Activated naive CD8-positive, alpha-beta T cell (primary cell): ENCODE data around the gene RTN4RL1.
"Not testable (repeated sequence)": the region's sequence is repeated elsewhere in the genome, so short reads cannot be mapped to it uniquely, and the experiment has no call there.

Experiments used
- H3K27ac Mint-ChIP-seq: one replicate; pipeline ENCODE4 v1.8.0; 2021; ENCODE audit warnings: mixed read lengths
- H3K27me3 Mint-ChIP-seq: one replicate; pipeline ENCODE4 v1.8.0; 2021; ENCODE audit warnings: mixed read lengths
- H3K36me3 Mint-ChIP-seq: one replicate; pipeline ENCODE4 v1.8.0; 2021; ENCODE audit warnings: mixed read lengths
- H3K4me1 Mint-ChIP-seq: one replicate; pipeline ENCODE4 v1.8.0; 2021; ENCODE audit warnings: low read depth, mixed read lengths
- H3K4me3 Mint-ChIP-seq: one replicate; pipeline ENCODE4 v1.8.0; 2021; ENCODE audit warnings: mild to moderate bottlenecking, mixed read lengths
- H3K9me3 Mint-ChIP-seq: one replicate; pipeline ENCODE4 v1.8.0; 2021; ENCODE audit warnings: low read depth, mixed read lengths

The RTN4RL1 gene

GRCh38 chr17:1995907-1996799, 29.0 kb downstream of the RTN4RL1 start:
- H3K4me3 Mint-ChIP-seq = no peak overlapping the region
- H3K36me3 Mint-ChIP-seq = no peaks in the 10 kb centered on the region
- peaks cover 16% of the 10 kb centered on the region for H3K27me3 Mint-ChIP-seq
- no peaks in the 10 kb centered on the region for H3K9me3 Mint-ChIP-seq
- no peak overlapping the region for H3K27ac Mint-ChIP-seq
- peaks cover 2% of the 10 kb centered on the region for H3K4me1 Mint-ChIP-seq

GRCh38 chr17:1995321-1995892, 29.7 kb downstream of the RTN4RL1 start:
- no peaks in the 10 kb centered on the region for H3K9me3 Mint-ChIP-seq
- H3K27me3 Mint-ChIP-seq = peaks cover 16% of the 10 kb centered on the region
- peaks cover 2% of the 10 kb centered on the region for H3K4me1 Mint-ChIP-seq
- H3K4me3 Mint-ChIP-seq = no peak overlapping the region
- H3K36me3 Mint-ChIP-seq = no peaks in the 10 kb centered on the region
- no peak overlapping the region for H3K27ac Mint-ChIP-seq

DNA sequence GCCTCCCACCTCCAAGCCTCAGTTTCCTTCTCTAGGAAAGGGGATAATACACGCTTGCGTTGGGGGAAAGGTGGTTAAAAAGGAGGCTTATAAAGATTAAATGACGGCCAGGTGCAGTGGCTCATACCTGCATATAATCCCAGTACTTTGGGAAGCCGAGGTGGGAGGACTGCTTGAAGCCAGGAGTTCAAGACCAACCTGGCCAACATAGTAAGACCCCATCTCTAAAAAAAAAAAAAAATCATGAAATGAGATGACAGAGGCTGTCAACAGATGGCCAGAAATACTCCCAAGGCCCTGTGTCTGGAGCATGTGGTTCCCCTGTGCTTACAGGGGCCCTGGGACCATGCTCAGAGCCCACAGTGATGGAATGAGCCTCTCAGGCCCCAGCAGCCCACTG, 30.4 kb downstream of the RTN4RL1 start:
- Mint-ChIP-seq H3K27me3 (peaks cover 16% of the 10 kb centered on the region), H3K9me3 (no peaks in the 10 kb centered on the region), H3K4me3 (no peak overlapping the region), H3K27ac (no peak overlapping the region), H3K36me3 (no peaks in the 10 kb centered on the region), H3K4me1 (peaks cover 2% of the 10 kb centered on the region)

DNA sequence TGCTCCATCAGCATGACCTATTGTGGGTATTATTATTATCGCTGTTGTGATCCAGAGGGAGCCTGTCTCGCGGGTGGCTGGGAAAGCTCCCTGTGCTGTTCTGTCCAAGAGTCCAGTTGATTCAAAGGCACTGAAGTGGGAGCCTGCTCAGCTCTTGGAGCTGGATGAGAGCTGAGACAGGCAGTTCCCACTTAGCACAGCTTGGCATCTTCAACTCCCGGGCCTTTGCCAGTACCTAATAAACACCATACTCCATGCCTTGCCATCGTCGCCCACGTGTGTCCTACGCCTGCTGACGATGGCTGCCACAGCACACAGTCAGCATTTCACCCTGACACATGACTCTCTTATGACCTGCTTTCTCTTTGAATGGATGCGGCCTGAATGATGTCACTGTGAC, 32.6 kb downstream of the RTN4RL1 start:
- H3K9me3 Mint-ChIP-seq = no peaks in the 10 kb centered on the region
- H3K27me3 Mint-ChIP-seq = peaks cover 11% of the 10 kb centered on the region
- H3K4me1 Mint-ChIP-seq = peaks cover 2% of the 10 kb centered on the region
- no peak overlapping the region for H3K27ac Mint-ChIP-seq
- no peak overlapping the region for H3K4me3 Mint-ChIP-seq
- H3K36me3 Mint-ChIP-seq = no peaks in the 10 kb centered on the region

- Mint-ChIP-seq H3K9me3 (no peaks in the 10 kb centered on the region), H3K4me1 (no peaks in the 10 kb centered on the region), H3K36me3 (no peaks in the 10 kb centered on the region), H3K27me3 (no peaks in the 10 kb centered on the region), H3K27ac (no peak overlapping the region), H3K4me3 (no peak overlapping the region)
Measured at GRCh38 chr17:1989135-1989534, 36.0 kb downstream of the RTN4RL1 start.

GRCh38 chr17:1986783-1987451, 38.2 kb downstream of the RTN4RL1 start:
- no peaks in the 10 kb centered on the region for H3K36me3 Mint-ChIP-seq
- H3K9me3 Mint-ChIP-seq = no peaks in the 10 kb centered on the region
- H3K4me3 Mint-ChIP-seq = no peak overlapping the region
- no peaks in the 10 kb centered on the region for H3K27me3 Mint-ChIP-seq
- no peak overlapping the region for H3K27ac Mint-ChIP-seq
- no peaks in the 10 kb centered on the region for H3K4me1 Mint-ChIP-seq

DNA sequence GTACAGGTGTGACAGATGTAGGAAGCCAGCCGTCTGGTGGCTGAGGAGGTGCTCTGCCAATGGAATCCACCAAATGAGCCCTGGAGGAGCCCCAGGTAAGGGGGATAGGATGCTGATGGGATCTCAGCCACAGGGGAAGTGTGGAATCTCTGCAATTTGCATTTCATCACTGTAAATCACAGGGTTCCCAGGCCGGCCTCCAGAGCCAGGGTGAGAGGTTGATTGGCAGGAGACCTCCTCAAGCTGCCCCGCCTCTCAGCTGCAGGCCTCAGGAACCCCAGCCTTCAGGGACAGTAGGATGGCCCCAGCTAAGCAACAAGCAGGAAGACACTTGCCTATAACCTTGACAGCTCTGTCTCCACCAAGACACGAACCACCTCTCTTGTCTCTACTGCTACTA, 39.4 kb downstream of the RTN4RL1 start:
- H3K36me3 Mint-ChIP-seq = no peaks in the 10 kb centered on the region
- H3K4me1 Mint-ChIP-seq = no peaks in the 10 kb centered on the region
- H3K9me3 Mint-ChIP-seq = no peaks in the 10 kb centered on the region
- no peaks in the 10 kb centered on the region for H3K27me3 Mint-ChIP-seq
- H3K4me3 Mint-ChIP-seq = no peak overlapping the region
- no peak overlapping the region for H3K27ac Mint-ChIP-seq

GRCh38 chr17:1985093-1985492, 40.0 kb downstream of the RTN4RL1 start:
- no peak overlapping the region for H3K27ac Mint-ChIP-seq
- no peaks in the 10 kb centered on the region for H3K4me1 Mint-ChIP-seq
- H3K9me3 Mint-ChIP-seq = no peaks in the 10 kb centered on the region
- H3K27me3 Mint-ChIP-seq = no peaks in the 10 kb centered on the region
- H3K36me3 Mint-ChIP-seq = no peaks in the 10 kb centered on the region
- no peak overlapping the region for H3K4me3 Mint-ChIP-seq

GRCh38 chr17:1982793-1983366, 42.3 kb downstream of the RTN4RL1 start:
- H3K4me3 Mint-ChIP-seq, H3K4me1 Mint-ChIP-seq: not testable (repeated sequence)

GRCh38 chr17:1980665-1981250, 44.4 kb downstream of the RTN4RL1 start:
- Mint-ChIP-seq H3K9me3 (no peaks in the 10 kb centered on the region), H3K36me3 (no peaks in the 10 kb centered on the region), H3K27ac (no peak overlapping the region), H3K4me3 (no peak overlapping the region), H3K4me1 (peaks cover 14% of the 10 kb centered on the region), H3K27me3 (no peaks in the 10 kb centered on the region)

More at GRCh38 chr17:1982793-1983366, 42.3 kb downstream of the RTN4RL1 start:
- H3K27ac Mint-ChIP-seq, H3K27me3 Mint-ChIP-seq, H3K9me3 Mint-ChIP-seq, H3K36me3 Mint-ChIP-seq: not testable (repeated sequence)

- Mint-ChIP-seq H3K4me3 (no peak overlapping the region), H3K27ac (no peak overlapping the region), H3K9me3 (no peaks in the 10 kb centered on the region), H3K4me1 (peaks cover 24% of the 10 kb centered on the region), H3K27me3 (no peaks in the 10 kb centered on the region), H3K36me3 (no peaks in the 10 kb centered on the region)
Measured at GRCh38 chr17:1979182-1979985, 45.8 kb downstream of the RTN4RL1 start.

DNA sequence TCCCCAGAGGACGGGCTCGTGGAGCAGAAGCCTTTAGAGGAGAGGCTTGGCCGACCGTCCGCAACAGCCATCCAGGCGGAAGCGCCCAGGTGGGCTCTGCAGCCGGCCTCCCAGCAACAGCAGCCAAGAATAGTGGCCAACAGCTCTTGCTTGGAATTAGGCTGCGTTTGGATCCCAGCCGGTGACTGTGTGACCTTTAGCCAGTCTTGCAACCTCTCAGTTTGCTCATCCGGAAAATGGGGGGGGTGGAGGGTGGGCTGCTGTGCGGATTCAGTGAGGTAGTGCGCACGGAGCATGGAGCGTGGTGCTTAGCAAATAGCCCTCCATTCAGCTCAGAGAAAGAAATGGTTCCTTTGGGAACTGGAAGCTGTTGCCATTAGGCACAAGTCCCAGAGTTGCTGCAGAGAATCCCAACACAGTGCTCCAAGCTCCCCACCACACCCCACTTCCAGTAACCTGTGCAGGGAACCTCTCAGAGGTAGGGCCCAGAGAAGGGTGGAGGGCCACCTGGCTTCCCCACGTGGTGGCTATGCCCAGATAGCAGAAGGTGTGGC, 46.7 kb downstream of the RTN4RL1 start:
- H3K27ac Mint-ChIP-seq = no peak overlapping the region
- H3K27me3 Mint-ChIP-seq = no peaks in the 10 kb centered on the region
- no peaks in the 10 kb centered on the region for H3K36me3 Mint-ChIP-seq
- H3K4me3 Mint-ChIP-seq = no peak overlapping the region
- H3K9me3 Mint-ChIP-seq = no peaks in the 10 kb centered on the region
- H3K4me1 Mint-ChIP-seq = peaks cover 27% of the 10 kb centered on the region

DNA sequence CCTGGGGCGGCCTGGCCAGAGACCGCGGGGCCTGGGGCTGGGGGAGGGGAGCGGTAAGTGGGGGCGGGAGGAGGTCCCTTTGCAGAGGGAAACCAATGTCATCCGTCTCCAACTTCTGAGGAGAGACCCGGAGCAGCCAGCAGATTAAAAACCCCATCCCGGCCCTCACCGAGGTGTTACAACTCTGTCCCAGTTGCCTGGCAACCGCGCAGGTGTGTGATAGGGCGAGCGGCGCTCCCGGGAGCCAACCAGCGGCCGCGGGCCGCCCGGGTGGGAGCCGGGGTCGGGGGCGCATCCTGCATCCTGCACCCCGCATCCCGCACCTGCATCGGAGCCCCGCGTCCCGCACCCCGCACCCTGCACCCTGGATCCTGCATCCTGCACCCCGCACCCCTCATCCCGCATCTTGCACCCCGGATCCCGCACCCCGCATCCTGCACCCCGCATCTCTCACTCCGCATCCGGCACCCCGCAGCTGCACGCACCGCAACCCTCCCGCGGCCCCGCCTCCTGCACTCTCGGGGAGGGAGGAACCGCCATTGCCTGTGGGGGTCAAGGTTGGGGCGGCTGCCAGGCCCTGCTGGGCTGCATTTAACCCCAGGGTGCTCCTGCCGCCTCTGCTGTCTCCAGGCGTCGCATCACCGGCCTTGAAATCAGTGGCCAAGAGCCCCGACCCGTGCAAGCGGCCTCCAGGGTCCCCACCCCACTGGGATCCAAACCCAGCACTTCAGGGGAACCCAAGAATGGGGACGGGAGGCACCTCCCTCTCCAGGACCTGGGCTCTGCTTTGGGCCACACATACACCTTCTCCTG, 47.3 kb downstream of the RTN4RL1 start:
- Mint-ChIP-seq H3K9me3 (no peaks in the 10 kb centered on the region), H3K27me3 (no peaks in the 10 kb centered on the region), H3K4me3 (no peak overlapping the region)

More for the DNA sequence above, 47.3 kb downstream of the RTN4RL1 start:
- Mint-ChIP-seq H3K4me1 (peaks cover 27% of the 10 kb centered on the region), H3K36me3 (no peaks in the 10 kb centered on the region), H3K27ac (no peak overlapping the region)
